Measurements from ENCODE around the gene EIF3L.
A peak's percentile ranks its signal among the peaks of the same experiment; 100 is the strongest.

EIF3L gene

DNA sequence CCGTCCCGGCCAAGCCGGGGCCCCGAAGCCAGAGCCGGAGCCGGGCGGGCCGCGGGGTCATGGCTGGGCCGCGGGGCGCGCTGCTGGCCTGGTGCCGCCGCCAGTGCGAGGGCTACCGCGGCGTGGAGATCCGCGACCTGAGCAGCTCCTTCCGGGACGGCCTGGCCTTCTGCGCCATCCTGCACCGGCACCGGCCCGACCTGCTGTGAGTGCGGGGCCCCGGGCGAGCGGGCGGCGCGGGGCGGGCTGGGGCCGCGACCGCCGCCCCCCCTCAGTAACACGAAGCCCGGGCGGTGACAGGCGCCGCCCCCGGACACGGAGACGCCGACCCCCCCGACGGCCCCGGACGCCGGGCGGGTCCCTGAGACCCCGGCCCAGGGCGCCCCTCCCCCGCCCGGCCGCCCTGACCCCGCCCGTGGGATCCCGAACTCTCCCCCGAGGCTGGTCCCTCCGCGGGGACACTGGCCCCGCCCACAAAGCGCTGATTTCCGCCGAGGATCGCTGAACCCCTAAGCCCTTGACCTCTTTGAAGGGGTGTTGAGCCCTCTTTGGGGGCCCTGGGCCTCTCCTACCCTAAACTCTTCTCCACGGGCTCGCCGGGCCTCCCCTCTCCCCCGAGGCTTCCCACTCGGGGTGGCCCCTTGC is 57.3 kb downstream of the EIF3L start:
- peak; percentile 35 for DNase-seq

DNA sequence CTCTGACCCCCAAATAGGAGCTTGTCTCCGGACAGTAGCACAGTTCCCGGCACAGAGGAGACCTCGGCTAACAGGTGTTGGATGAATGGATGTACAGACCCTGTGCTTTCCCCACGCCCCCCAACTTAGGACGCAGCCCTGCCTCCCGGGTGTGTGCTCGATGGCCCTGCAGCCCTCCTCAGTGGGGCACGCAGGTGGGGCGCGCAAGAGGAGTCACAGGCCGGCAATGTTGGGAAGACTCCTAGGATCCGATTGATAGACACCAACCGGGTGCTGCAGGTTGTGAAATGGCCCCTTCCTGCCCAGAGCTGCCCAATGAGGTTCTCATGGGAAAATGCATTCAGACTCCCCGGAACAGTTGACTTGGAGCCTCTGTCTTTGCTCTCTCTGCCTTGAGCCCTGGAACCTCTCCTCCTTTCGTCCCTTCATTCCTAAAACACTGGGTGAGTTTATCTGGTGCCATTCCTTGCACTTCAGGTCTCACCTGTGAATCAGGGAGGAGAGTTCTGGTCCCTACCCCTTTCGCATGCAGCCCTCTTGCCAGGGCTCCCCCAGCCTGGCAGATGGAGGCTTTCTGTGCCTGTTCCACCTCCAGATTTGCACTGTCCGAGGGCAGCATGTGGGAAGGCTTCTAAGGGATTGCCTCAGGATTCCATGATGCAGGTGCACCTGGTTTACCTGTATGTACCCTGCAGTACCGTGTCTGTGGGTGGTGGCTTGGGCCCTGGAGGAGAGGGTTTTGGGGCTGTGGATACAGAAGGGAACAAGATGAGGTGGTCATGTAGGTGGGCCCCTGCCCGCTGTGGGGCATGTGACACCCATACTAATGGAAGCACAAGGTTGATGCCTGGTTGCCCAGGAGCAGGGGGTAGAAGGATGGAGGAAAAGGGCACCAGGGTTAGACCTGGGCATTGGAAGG is 58.1 kb downstream of the EIF3L start:
- no peak for DNase-seq

DNA sequence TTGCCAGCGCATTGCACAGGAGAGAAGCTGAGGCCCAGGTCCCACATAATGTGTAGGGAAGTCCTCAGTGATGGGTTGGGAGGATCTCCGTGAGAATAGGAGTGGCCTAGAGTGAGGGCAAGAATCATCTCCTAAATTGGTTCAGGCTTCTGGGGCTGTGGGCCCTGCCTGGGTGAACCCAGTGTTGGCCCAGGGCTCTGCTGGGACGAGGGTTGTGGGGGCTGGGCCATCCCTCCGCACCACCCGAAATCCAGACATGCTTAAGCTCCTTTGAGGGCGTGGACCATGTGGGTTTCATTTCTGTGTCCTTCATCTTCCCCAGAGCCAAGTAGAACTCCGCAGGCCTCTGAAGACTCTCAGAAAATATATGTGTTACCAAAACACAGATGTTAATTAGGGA is 60.5 kb downstream of the EIF3L start:
- no peak for DNase-seq

DNA sequence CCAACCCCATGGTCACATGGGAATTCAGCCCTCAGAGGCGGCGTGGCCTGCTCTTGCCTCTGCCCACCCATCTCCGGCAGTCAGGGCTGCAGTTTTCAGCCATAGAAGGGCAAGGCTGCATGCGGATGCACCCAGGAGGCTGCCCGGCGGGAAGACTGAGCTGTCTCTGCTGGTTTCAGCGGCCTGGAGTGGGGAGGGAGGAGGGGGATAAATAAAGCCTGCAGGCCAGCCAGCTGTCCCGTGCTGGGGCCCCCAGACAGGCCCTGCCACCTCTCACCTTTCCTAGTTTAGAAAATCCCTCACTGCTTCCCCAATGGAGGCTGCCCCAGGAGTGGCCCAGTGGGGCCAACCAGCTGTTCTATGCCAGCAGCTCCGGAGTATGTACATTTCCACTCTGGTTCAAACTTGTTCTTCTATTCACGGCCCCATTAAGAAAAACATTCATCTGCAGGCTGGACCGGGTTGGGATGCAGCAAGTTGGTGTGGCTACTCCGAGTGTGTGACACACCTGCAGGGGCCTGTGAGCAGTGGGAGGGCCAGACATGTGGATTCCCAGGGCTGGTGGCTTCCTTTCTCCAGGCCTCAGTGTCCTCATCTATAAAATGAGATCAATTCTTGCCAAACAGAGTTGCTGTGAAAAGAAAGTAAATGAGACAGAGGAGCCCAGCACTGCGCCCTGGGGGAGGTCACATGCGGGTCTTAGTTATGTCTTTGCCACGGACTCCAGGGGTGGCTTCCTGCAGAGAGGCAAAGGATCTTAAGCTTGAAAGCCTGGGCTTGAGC is 61.9 kb downstream of the EIF3L start:
- no peak for DNase-seq

DNA sequence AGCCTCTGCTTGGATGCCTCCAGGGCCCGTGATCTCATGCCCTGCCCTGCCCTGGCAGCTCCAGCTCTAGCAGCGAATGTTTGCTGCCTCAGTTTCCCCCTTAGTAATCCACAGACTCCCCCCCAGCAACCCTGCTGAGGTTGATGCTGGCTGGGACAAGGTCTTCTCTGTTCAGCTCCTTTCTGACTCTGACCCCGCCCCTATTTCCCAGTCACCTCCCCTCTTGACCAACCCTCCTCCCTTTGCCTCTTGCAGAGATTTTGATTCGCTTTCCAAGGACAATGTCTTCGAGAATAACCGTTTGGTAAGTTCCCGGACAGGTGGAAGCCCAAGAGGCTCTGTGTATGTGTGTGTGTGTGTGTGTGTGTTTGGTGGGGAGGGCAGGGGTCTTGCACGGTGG is 62.5 kb downstream of the EIF3L start:
- no peak for DNase-seq

DNA sequence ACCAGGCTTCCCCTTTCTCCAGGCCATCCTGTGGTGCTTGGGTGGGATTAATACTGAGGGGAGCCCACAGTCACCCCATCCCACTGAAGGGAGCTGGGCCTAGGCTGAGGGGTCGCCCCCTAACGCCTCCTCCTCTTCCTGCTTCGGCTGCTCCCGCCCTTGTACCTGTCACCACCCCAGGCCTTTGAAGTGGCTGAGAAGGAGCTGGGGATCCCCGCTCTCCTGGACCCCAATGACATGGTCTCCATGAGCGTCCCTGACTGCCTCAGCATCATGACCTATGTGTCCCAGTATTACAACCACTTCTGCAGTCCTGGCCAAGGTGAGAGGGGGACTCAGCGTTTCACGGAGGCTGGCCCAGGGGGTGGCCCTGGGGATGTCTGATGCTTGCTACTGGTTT is 63.0 kb downstream of the EIF3L start:
- DNase-seq, result no peak

DNA sequence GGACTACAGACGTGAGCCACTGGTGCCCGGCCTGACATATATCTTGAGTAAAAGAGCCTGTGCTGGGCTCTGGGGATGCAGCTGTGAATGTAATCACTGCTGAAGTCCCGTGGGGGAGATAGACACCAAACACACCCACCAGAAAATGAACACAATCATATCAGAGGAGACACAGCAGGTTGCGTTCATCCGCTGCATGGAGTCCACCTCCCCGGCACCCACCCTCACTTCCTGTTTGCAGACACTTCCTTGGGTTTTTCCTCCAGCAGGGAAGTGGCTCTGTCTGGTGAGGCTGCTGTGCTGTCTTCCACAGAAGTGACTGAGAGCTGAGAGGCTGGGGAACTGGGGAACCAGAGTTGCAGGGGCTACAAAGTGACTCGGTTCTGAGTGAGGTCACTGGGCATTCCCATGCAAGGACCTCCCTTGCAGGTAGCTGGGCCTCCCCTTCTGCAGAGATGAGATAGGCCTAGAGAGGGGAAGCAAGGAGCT is 64.1 kb downstream of the EIF3L start:
- no peak for DNase-seq

DNA sequence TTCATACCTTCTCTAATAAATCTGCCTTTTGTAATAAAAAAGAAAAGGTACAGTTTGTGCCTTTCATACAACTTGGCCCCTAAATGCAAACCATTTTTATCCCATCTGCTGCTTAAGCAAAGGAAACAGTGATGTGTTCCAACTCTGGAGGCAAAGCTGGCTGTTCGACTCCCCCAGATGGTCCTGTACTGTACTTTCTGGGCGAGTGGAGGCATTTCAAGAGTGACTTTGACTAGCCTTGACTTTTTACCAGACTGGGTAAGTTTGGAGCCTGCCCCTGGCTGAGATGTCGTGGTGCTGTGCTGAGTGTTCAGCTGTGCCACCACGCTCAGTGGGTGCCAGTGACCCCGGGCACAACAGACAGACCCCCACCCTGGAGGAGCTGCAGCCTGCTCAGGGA is 67.1 kb downstream of the EIF3L start:
- no peak for DNase-seq

DNA sequence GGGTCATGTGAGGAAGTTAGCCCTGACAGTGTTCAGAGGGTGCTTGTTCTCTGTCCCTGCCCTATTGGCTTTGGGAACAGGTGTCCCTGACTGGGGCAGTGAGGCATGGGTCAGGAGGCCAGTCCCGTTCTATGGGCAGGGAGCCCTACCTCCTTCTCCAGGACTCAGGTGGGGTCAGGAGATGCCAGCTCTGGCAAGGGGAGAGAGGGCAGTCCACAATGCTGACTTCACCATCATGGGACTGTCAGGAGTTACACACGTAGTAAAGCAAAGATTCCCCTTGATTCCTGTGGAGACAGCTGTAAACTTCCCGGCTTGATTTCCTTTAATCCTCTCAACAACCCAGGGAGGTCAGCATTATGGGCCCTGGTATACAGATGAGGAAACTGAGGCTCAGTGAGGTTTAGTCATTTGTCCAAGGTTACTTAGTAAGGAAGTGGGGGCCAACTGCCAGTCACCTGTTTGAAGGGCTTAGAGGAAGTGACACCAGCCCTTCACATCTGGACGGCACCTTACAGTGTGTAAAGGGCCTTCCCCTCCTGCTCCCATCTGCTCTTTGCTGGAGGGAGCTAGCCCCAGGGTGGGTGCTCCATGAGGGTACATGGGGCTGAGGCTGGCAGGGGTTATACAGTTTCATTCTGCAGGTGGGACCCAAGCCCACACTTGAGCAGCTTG is 68.8 kb downstream of the EIF3L start:
- no peak for DNase-seq

DNA sequence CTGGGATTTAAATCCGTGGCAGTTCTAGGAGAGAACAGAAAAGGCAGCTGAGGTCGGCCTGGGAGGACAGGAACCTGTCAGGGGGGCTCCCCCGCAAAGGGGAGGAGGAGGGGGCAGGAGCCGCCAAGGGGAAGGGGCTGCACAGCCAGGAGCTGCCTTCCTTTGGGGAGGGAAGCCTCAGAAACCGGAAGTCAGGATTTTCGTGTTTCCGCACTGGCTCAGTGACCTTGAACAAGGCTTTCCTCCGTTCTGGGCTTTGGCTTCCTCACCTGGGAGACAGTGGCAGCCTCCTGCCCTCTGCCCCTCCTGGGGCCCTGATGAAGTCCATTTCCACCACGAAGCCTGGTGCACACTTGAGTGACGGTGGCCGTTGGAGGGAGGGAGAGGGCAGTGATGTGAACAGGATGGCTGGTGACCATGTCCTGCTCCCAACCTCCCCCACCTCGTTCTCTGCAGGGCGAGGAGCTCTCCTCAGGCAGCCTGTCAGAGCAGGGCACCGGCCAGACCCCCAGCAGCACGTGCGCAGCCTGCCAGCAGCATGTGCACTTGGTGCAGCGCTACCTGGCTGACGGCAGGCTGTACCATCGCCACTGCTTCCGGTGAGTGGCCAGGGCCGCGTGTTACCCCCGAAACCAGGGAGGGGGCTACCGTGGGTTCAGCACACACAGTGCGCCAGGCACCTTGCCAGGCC is 69.5 kb downstream of the EIF3L start:
- no peak for DNase-seq

DNA sequence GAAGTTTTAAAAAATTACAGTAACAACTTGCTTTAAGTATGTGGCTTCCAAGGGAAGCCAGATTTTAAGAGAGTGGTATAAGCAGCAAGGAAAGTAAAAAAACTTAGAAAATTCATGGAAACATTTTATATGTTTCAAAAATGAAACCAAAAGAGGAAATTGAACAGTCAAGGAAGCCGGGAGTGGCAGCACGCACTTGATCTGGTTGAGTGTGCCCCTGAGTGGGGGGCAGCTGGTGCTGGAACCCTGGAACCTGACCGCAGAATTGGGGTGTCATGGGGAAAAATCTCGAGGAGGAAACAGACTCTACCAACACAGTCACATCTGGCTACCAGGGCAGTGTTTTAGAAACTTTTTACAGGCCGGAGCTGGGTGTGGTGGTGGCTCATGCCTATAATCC is 70.9 kb downstream of the EIF3L start:
- DNase-seq, result no peak

DNA sequence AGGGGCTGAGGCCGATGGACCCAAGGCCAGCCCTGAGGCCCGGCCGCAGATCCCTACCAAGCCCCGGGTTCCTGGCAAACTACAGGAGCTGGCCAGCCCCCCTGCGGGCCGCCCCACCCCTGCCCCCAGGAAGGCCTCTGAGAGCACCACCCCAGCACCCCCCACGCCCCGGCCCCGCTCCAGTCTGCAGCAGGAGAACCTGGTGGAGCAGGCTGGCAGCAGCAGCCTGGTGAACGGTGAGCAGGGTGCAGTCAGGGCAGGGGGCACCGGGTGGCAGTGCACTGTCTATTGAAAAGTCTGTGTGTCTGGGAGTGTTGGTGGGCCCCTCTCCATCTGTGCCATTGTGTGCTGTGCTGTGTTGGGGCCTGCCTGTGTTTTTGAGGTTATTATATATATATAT is 73.0 kb downstream of the EIF3L start:
- DNase-seq, result no peak

DNA sequence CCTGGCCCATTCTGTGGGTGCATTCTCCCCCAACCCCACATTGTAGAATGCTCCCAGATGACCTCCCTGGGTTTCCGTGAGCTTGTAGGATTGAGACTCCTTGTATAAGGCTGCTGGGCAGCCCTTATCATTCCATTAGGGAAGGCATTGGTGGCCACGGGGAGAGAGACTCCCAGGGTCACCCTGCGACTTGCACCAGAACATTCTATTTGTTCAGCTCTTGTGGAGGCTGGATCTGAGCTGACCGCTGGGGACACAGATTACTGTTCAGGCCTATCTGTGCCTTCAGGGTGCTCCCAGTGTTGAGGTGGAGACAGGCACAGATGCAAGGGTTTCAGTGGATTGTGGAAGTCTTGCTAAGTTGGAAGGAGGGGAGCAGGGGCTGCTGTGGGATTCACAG is 74.7 kb downstream of the EIF3L start:
- no peak for DNase-seq

DNA sequence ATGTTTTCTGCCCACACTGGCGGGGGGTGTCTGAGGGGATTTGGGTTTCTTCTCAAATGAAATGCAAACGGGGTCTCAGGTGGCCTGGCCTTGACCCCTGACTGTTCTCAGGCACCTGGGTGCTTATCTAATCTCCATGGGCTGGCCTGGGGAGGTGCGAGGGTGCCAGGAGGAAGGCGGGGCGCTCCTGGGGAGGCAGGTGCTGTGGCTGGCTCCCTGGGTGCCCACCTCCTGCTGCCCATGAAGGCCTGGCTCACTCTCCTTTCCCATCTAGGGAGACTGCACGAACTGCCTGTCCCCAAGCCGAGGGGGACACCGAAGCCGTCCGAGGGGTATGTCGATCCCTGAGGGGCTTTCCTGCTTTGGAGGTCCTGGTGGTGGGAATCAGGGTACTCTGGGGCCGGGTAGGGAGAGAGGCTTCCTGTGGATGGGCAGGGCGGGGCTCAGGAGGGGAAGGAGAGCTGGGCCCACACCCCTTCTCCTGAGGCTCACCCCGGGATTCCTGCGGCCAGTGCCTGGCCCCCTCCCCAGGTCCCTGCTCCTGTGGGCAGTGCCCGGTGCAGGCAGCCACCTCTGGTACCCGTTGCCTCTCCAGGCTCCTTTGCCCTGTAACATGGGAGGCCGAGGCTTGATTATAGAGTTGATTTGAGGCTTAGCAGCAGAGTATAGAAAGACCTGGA is 75.3 kb downstream of the EIF3L start:
- no peak for DNase-seq

DNA sequence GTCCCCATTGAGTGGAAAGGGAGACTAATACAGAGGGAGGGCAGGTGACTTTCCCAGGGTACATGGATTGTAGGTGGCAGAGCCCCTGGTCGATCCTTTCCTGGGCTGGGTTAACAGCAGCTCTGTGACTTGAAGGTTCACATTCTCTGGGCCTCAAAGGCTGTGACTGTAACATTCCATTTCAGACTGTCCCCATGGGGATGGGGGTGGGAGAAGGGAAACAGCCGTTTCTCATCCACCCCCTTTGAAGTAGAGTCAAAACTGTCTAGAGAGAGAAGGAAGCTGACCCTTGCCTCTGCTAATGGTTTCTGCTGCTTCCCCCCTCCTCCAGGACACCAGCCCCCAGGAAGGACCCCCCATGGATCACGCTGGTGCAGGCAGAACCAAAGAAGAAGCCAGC is 76.1 kb downstream of the EIF3L start:
- DNase-seq, result no peak

DNA sequence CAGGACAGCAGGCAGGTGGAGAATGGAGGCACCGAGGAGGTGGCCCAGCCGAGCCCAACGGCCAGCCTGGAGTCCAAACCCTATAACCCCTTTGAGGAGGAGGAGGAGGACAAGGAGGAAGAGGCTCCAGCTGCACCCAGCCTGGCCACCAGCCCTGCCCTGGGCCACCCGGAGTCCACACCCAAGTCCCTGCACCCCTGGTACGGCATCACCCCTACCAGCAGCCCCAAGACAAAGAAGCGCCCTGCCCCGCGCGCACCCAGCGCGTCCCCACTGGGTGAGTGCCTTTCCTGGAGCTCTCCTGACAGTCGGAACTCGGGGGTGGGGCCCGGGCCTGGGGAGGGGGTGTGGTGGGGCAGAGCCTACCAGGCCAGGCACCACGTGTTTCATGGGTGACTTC is 76.5 kb downstream of the EIF3L start:
- DNase-seq, result no peak

DNA sequence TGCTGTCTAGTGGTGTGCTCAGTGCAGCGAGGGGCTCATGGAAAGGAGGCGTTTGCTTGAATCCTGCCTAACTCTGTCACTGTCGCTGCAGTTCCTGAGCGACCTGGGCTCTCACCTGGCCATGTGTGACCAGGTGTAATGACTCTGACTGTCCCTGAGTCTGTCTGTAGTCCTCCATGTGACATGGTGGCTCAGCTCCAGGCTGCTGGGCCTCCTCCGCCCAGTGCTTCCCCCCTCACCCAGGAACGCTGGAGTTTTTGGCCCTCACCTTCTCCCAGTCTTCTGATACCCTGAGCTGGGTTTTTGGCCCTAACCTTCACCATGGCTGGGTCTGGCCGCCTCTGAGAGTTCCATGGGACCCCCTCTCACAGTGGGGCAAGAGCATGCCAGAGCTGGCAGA is 77.1 kb downstream of the EIF3L start:
- no peak for DNase-seq

DNA sequence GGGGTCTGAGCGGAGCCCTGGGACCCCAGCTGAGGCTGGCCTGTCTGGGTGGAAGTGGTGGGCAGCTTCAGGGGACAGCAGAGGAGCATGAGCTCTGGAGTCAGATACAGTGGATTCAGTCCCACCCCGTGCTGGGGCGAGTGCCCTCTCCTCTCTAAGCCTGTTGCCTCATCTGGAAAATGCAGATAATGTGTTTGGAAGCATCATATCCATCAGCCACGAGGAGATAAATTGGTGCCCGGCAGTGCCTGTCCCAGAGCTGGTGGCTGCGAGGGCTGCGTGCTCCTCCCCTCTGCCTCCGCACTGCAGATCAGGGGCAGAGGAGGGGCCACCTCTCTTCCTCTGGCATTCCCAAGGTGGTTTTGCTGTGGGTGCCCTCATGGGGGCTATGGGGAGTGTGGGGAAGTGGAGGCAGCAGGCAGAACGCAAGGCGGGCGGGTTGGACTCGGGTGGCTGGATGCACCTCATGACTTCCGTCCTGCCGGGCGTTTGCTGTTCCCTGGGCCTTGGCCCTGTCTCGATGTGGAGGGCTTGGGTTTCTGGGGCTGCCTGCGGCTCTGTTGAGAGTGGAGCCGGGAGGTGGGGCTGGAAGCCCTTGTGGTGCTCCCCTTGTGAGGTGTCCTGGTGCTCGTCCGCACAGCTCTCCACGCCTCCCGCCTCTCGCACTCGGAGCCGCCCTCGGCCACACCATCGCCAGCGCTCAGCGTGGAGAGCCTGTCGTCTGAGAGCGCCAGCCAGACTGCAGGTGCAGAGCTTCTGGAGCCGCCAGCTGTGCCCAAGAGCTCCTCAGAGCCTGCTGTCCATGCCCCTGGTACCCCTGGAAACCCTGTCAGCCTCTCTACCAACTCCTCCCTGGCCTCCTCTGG is 77.8 kb downstream of the EIF3L start:
- no peak for DNase-seq

DNA sequence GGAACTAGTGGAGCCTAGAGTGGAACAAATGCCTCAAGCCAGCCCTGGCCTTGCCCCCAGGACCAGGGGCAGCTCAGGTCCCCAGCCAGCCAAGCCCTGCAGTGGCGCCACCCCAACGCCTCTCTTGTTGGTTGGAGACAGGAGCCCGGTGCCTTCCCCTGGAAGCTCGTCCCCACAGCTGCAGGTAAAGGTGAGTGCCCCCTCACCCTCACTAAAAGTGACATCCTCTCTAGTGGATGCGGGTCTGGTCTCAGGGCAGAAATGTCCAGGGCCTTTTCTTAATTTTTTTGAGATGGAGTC is 78.4 kb downstream of the EIF3L start:
- no peak for DNase-seq

DNA sequence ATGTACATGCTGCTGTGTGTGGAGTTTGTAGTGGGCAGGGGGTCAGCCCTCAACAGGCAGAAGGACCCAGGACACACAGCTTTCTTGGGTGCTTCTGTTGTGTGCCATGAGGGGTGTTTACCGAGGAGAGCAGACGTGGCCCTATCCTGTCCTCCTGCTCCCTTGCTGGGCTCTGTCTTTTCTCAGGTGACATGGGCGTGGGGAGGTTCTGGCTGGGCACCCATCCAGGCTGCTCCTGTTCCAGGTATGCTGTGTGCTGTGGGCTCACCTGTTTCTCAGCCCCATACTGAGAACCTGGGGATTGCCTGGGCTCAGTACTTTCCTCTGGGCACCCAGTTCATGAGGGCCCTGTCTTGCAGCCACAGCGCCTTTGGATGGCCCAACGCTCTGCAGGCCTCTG is 80.2 kb downstream of the EIF3L start:
- no peak for DNase-seq
